GM23338 (cell line): Measurements from ENCODE around the gene KIRREL3. TPM values are rescaled to one million over a fixed set of nuclear protein-coding genes. Genes with fewer than 3 reads are reported as not detected.

Source experiments
- ATAC-seq: fragments of 200-7000 bp; cut with Tn5 transposase; 3 replicates; pipeline ENCODE4 v1.9.1; 2020
- DNase-seq: peaks from one replicate; pipeline ENCODE4 v3.0.0-alpha.2; 2015; ENCODE audit warnings: low spot score
- H2AFZ ChIP-seq: fragments of 200-600 bp; sonication (generic); 2 replicates; pipeline ENCODE4 v1.8.0; 2016; ENCODE audit warnings: antibody characterized with exemption, mild to moderate bottlenecking, moderate library complexity
- H3F3A ChIP-seq: fragments of 200-600 bp; sonication (generic); replicated peaks from 2 replicates; pipeline ENCODE4 v1.8.0; 2017; ENCODE audit warnings: antibody characterized with exemption, mixed run types, low read depth
- H3K27ac ChIP-seq: fragments of 200-600 bp; sonication (generic); 2 replicates; pipeline ENCODE4 v1.6.1; 2016; ENCODE audit warnings: low read depth
- H3K27me3 ChIP-seq: fragments of 200-600 bp; sonication (generic); 2 replicates; pipeline ENCODE4 v1.8.0; 2016; ENCODE audit warnings: mild to moderate bottlenecking, mixed run types, moderate library complexity; ENCODE audit not compliant: insufficient read depth
- H3K36me3 ChIP-seq: fragments of 200-600 bp; sonication (generic); 2 replicates; pipeline ENCODE4 v1.8.0; 2016; ENCODE audit warnings: mild to moderate bottlenecking; ENCODE audit not compliant: insufficient read depth
- H3K4me1 ChIP-seq: fragments of 200-600 bp; sonication (generic); 2 replicates; pipeline ENCODE4 v1.8.0; 2016; ENCODE audit warnings: mild to moderate bottlenecking, moderate library complexity; ENCODE audit not compliant: insufficient read depth
- H3K4me2 ChIP-seq: fragments of 200-600 bp; sonication (generic); 2 replicates; pipeline ENCODE4 v1.7.1; 2017; ENCODE audit warnings: mixed run types
- H3K4me3 ChIP-seq: fragments of 200-600 bp; sonication (generic); 2 replicates; pipeline ENCODE4 v1.6.1; 2016; ENCODE audit warnings: mixed run types
- H3K79me2 ChIP-seq: fragments of 200-600 bp; sonication (generic); replicated peaks from 2 replicates; pipeline ENCODE4 v1.8.0; 2017; ENCODE audit warnings: mild to moderate bottlenecking; ENCODE audit not compliant: insufficient read depth
- H3K9me2 ChIP-seq: fragments of 200-600 bp; sonication (generic); 2 replicates; pipeline ENCODE4 v1.8.0; 2017; ENCODE audit not compliant: insufficient read depth
- H4K20me1 ChIP-seq: fragments of 200-600 bp; sonication (generic); replicated peaks from 2 replicates; pipeline ENCODE4 v1.8.0; 2017; ENCODE audit warnings: mild to moderate bottlenecking; ENCODE audit not compliant: insufficient read depth
- H3K27ac Mint-ChIP-seq: 2 replicates; pipeline ENCODE4 v1.8.0; 2020; ENCODE audit warnings: inconsistent platforms, mild to moderate bottlenecking, moderate library complexity, mixed read lengths
- H3K27me3 Mint-ChIP-seq: 3 replicates; pipeline ENCODE4 v1.8.0; 2022; ENCODE audit warnings: low read depth, mild to moderate bottlenecking, moderate library complexity, mixed read lengths, inconsistent platforms; ENCODE audit not compliant: insufficient read depth, poor library complexity
- H3K36me3 Mint-ChIP-seq: 3 replicates; pipeline ENCODE4 v1.8.0; 2021; ENCODE audit warnings: low read depth, mild to moderate bottlenecking, inconsistent platforms, moderate library complexity, mixed read lengths
- H3K4me1 Mint-ChIP-seq: 3 replicates; pipeline ENCODE4 v1.8.0; 2020; ENCODE audit warnings: mild to moderate bottlenecking, inconsistent platforms, mixed read lengths
- H3K4me3 Mint-ChIP-seq: 3 replicates; pipeline ENCODE4 v1.8.0; 2021; ENCODE audit warnings: moderate library complexity, mild to moderate bottlenecking, inconsistent platforms, mixed read lengths
- H3K9me3 Mint-ChIP-seq: 3 replicates; pipeline ENCODE4 v1.8.0; 2020; ENCODE audit warnings: moderate library complexity, mild to moderate bottlenecking, inconsistent platforms, mixed read lengths
- CREB1 ChIP-seq: fragments of 250-450 bp; sonication (Bioruptor Pico); IDR thresholded peaks from 2 replicates; pipeline ENCODE4 v1.5.0; 2020; ENCODE audit warnings: low read depth, mild to moderate bottlenecking, moderate library complexity
- EZH2 ChIP-seq: fragments of 200-600 bp; sonication (generic); IDR thresholded peaks from one replicate; pipeline ENCODE4 v1.8.0; 2017; ENCODE audit warnings: antibody characterized with exemption, mild to moderate bottlenecking, low read depth; ENCODE audit not compliant: unreplicated experiment
- EZH2phosphoT487 ChIP-seq: fragments of 200-600 bp; sonication (generic); IDR thresholded peaks from one replicate; pipeline ENCODE4 v1.8.1; 2018; ENCODE audit warnings: antibody characterized with exemption; ENCODE audit not compliant: unreplicated experiment
- JUNB ChIP-seq: IDR thresholded peaks from one replicate; pipeline ENCODE4 v1.6.1; 2016; ENCODE audit warnings: antibody characterized with exemption; ENCODE audit not compliant: unreplicated experiment
- NANOG ChIP-seq: IDR thresholded peaks from 2 replicates; pipeline ENCODE4 v1.6.1; 2016; ENCODE audit warnings: antibody characterized with exemption, borderline replicate concordance
- POLR2AphosphoS5 ChIP-seq: IDR thresholded peaks from 2 replicates; pipeline ENCODE4 v1.6.1; 2016; ENCODE audit warnings: antibody characterized with exemption, low read depth
- STAT1 ChIP-seq: IDR thresholded peaks from one replicate; pipeline ENCODE4 v1.6.1; 2016; ENCODE audit warnings: antibody characterized with exemption; ENCODE audit not compliant: unreplicated experiment
- ZNF114 ChIP-seq: fragments of 250-450 bp; sonication (Bioruptor Pico); IDR thresholded peaks from 2 replicates; pipeline ENCODE4 v1.5.0; 2020; ENCODE audit warnings: mild to moderate bottlenecking, moderate library complexity
- ZNF331 ChIP-seq: fragments of 250-450 bp; sonication (Bioruptor Pico); IDR thresholded peaks from 2 replicates; pipeline ENCODE4 v1.5.0; 2020; ENCODE audit warnings: low read depth, mild to moderate bottlenecking, moderate library complexity
- polyA plus RNA-seq: library from polyadenylated mRNA; unstranded; fragments of >200 nt; fragmentation: Nextera tagmentation; extraction: Ambion mirVana; gene quantifications from 2 replicates; pipeline ENCODE4 v1.2.1, GENCODE V29; 2016
- total RNA-seq: library from RNA; depleted of rRNA; stranded (reverse); fragments of >200 nt; shearing (Covaris generic); gene quantifications from 2 replicates; pipeline ENCODE4 v1.2.3, GENCODE V29; 2014
- TF ChIP-seq, protein P1 (sequence below): IDR thresholded peaks from one replicate; pipeline ENCODE4 v1.6.1; 2018; ENCODE audit warnings: antibody characterized with exemption; ENCODE audit not compliant: unreplicated experiment
- TF ChIP-seq, protein P2 (sequence below), 2 experiments: fragments of 200-600 bp in 1 of 2; sonication (generic) in 1 of 2; conservative IDR thresholded peaks; 2 replicates each; pipeline versions ENCODE4 v1.5.1 to v1.6.1; 2016 to 2017; ENCODE audit warnings: antibody characterized with exemption in 2 of 2, low read depth in 2 of 2, mild to moderate bottlenecking in 2 of 2, moderate library complexity in 1 of 2
- TF ChIP-seq, protein P3 (sequence below): fragments of 250-450 bp; sonication (Bioruptor Pico); IDR thresholded peaks from 2 replicates; pipeline ENCODE4 v1.5.0; 2020; ENCODE audit warnings: mild to moderate bottlenecking, moderate library complexity
- TF ChIP-seq, protein P4 (sequence below): IDR thresholded peaks from 2 replicates; pipeline ENCODE4 v1.6.1; 2016; ENCODE audit warnings: antibody characterized with exemption

Gene KIRREL3
- total and polyA plus RNA-seq, 2 experiments from 2014 or later, result 0.13 to 1.5 TPM

DNA sequence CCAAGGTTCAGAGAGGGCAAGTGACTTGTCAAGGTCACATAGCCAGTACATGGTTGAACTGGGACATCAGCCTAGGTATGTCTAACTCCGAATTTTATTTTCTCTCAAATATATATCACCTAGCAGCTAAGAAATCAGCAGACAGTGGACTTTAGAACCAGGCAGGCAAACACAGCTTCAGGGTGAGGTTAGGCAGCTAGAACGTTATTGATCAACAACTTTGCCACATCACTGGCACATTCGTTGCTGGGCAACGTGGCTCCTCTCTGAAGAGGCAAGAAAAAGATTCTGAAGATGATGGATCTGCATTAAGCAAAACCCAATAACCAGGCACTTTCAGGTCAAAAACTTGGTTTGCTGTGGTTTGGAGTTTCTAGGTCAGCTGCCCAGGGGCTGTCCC lies 258.0 kb downstream of the KIRREL3 start:
- Mint-ChIP-seq H3K27me3 (peaks cover 3% of the 10 kb centered on the region), H3K27ac (no peak overlapping the region), H3K4me3 (no peak overlapping the region), H3K9me3 (no peaks in the 10 kb centered on the region; the same call in 2 of the 3 replicates), H3K4me1 (peaks cover 36% of the 10 kb centered on the region), H3K36me3 (no peaks in the 10 kb centered on the region)
- Histone ChIP-seq H3K4me3 (no peak overlapping the region), H3K27ac (no peak overlapping the region), H3F3A (no peaks in the 10 kb centered on the region), H2AFZ (no peak overlapping the region), H4K20me1 (no peaks in the 10 kb centered on the region), H3K4me1 (peaks cover 30% of the 10 kb centered on the region), H3K36me3 (no peaks in the 10 kb centered on the region), H3K4me2 (no peak overlapping the region), H3K79me2 (no peaks in the 10 kb centered on the region), H3K27me3 (no peaks in the 10 kb centered on the region), H3K9me2 (peaks cover 12% of the 10 kb centered on the region)
- ATAC-seq, result no peak
- TF ChIP-seq POLR2AphosphoS5 (no peak), EZH2 (no peak), CREB1 (CRISPR knock-in tag) (no peak), NANOG (no peak), STAT1 (no peak), ZNF331 (CRISPR knock-in tag) (no peak), ZNF114 (CRISPR knock-in tag) (no peak), JUNB (no peak), EZH2phosphoT487 (no peak)
- TF ChIP-seq, protein P1, sequence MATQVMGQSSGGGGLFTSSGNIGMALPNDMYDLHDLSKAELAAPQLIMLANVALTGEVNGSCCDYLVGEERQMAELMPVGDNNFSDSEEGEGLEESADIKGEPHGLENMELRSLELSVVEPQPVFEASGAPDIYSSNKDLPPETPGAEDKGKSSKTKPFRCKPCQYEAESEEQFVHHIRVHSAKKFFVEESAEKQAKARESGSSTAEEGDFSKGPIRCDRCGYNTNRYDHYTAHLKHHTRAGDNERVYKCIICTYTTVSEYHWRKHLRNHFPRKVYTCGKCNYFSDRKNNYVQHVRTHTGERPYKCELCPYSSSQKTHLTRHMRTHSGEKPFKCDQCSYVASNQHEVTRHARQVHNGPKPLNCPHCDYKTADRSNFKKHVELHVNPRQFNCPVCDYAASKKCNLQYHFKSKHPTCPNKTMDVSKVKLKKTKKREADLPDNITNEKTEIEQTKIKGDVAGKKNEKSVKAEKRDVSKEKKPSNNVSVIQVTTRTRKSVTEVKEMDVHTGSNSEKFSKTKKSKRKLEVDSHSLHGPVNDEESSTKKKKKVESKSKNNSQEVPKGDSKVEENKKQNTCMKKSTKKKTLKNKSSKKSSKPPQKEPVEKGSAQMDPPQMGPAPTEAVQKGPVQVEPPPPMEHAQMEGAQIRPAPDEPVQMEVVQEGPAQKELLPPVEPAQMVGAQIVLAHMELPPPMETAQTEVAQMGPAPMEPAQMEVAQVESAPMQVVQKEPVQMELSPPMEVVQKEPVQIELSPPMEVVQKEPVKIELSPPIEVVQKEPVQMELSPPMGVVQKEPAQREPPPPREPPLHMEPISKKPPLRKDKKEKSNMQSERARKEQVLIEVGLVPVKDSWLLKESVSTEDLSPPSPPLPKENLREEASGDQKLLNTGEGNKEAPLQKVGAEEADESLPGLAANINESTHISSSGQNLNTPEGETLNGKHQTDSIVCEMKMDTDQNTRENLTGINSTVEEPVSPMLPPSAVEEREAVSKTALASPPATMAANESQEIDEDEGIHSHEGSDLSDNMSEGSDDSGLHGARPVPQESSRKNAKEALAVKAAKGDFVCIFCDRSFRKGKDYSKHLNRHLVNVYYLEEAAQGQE, result no peak
- TF ChIP-seq, protein P2, sequence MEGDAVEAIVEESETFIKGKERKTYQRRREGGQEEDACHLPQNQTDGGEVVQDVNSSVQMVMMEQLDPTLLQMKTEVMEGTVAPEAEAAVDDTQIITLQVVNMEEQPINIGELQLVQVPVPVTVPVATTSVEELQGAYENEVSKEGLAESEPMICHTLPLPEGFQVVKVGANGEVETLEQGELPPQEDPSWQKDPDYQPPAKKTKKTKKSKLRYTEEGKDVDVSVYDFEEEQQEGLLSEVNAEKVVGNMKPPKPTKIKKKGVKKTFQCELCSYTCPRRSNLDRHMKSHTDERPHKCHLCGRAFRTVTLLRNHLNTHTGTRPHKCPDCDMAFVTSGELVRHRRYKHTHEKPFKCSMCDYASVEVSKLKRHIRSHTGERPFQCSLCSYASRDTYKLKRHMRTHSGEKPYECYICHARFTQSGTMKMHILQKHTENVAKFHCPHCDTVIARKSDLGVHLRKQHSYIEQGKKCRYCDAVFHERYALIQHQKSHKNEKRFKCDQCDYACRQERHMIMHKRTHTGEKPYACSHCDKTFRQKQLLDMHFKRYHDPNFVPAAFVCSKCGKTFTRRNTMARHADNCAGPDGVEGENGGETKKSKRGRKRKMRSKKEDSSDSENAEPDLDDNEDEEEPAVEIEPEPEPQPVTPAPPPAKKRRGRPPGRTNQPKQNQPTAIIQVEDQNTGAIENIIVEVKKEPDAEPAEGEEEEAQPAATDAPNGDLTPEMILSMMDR (conservative IDR thresholded peaks at IDR 0.05; ENCODE audit: low read depth in 2 of 2), result no peak
- TF ChIP-seq, protein P3, sequence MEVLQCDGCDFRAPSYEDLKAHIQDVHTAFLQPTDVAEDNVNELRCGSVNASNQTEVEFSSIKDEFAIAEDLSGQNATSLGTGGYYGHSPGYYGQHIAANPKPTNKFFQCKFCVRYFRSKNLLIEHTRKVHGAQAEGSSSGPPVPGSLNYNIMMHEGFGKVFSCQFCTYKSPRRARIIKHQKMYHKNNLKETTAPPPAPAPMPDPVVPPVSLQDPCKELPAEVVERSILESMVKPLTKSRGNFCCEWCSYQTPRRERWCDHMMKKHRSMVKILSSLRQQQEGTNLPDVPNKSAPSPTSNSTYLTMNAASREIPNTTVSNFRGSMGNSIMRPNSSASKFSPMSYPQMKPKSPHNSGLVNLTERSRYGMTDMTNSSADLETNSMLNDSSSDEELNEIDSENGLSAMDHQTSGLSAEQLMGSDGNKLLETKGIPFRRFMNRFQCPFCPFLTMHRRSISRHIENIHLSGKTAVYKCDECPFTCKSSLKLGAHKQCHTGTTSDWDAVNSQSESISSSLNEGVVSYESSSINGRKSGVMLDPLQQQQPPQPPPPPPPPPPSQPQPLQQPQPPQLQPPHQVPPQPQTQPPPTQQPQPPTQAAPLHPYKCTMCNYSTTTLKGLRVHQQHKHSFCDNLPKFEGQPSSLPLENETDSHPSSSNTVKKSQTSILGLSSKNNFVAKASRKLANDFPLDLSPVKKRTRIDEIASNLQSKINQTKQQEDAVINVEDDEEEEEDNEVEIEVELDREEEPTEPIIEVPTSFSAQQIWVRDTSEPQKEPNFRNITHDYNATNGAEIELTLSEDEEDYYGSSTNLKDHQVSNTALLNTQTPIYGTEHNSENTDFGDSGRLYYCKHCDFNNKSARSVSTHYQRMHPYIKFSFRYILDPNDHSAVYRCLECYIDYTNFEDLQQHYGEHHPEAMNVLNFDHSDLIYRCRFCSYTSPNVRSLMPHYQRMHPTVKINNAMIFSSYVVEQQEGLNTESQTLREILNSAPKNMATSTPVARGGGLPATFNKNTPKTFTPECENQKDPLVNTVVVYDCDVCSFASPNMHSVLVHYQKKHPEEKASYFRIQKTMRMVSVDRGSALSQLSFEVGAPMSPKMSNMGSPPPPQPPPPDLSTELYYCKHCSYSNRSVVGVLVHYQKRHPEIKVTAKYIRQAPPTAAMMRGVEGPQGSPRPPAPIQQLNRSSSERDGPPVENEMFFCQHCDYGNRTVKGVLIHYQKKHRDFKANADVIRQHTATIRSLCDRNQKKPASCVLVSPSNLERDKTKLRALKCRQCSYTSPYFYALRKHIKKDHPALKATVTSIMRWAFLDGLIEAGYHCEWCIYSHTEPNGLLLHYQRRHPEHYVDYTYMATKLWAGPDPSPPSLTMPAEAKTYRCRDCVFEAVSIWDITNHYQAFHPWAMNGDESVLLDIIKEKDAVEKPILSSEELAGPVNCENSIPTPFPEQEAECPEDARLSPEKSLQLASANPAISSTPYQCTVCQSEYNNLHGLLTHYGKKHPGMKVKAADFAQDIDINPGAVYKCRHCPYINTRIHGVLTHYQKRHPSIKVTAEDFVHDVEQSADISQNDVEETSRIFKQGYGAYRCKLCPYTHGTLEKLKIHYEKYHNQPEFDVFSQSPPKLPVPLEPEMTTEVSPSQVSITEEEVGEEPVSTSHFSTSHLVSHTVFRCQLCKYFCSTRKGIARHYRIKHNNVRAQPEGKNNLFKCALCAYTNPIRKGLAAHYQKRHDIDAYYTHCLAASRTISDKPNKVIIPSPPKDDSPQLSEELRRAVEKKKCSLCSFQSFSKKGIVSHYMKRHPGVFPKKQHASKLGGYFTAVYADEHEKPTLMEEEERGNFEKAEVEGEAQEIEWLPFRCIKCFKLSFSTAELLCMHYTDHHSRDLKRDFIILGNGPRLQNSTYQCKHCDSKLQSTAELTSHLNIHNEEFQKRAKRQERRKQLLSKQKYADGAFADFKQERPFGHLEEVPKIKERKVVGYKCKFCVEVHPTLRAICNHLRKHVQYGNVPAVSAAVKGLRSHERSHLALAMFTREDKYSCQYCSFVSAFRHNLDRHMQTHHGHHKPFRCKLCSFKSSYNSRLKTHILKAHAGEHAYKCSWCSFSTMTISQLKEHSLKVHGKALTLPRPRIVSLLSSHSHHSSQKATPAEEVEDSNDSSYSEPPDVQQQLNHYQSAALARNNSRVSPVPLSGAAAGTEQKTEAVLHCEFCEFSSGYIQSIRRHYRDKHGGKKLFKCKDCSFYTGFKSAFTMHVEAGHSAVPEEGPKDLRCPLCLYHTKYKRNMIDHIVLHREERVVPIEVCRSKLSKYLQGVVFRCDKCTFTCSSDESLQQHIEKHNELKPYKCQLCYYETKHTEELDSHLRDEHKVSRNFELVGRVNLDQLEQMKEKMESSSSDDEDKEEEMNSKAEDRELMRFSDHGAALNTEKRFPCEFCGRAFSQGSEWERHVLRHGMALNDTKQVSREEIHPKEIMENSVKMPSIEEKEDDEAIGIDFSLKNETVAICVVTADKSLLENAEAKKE (CRISPR knock-in tag), result no peak
- TF ChIP-seq, protein P4, sequence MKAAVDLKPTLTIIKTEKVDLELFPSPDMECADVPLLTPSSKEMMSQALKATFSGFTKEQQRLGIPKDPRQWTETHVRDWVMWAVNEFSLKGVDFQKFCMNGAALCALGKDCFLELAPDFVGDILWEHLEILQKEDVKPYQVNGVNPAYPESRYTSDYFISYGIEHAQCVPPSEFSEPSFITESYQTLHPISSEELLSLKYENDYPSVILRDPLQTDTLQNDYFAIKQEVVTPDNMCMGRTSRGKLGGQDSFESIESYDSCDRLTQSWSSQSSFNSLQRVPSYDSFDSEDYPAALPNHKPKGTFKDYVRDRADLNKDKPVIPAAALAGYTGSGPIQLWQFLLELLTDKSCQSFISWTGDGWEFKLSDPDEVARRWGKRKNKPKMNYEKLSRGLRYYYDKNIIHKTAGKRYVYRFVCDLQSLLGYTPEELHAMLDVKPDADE, result no peak
- DNase-seq, result no peak
